Neural progenitor cell (in vitro differentiated cells): ENCODE measurements around the gene MED26. TPM values are rescaled to one million over a fixed set of nuclear protein-coding genes. Genes with fewer than 3 reads are reported as not detected.
A peak's percentile ranks its signal among the peaks of the same experiment; 100 is the strongest.

Source experiments
- DNase-seq: peaks from one replicate; pipeline ENCODE4 v3.0.0-alpha.2; 2016; ENCODE audit warnings: low spot score
- H2AFZ ChIP-seq: fragments of 200-600 bp; sonication (generic); replicated peaks from 2 replicates; pipeline ENCODE4 v1.6.1; 2016; ENCODE audit warnings: antibody characterized with exemption
- H3F3A ChIP-seq: fragments of 200-600 bp; sonication (generic); 2 replicates; pipeline ENCODE4 v1.6.1; 2016; ENCODE audit warnings: antibody characterized with exemption, low read depth
- H3K27ac ChIP-seq: fragments of 200-600 bp; sonication (generic); 2 replicates; pipeline ENCODE4 v1.5.1; 2016; ENCODE audit warnings: mild to moderate bottlenecking
- H3K27me3 ChIP-seq: fragments of 200-600 bp; sonication (generic); 2 replicates; pipeline ENCODE4 v1.6.1; 2016; ENCODE audit warnings: mild to moderate bottlenecking, moderate library complexity
- H3K36me3 ChIP-seq: fragments of 200-600 bp; sonication (generic); 2 replicates; pipeline ENCODE4 v1.5.1; 2016
- H3K4me1 ChIP-seq: fragments of 200-600 bp; sonication (generic); 2 replicates; pipeline ENCODE4 v1.6.1; 2016; ENCODE audit warnings: mixed run types
- H3K4me2 ChIP-seq: fragments of 200-600 bp; sonication (generic); 2 replicates; pipeline ENCODE4 v1.6.1; 2016
- H3K4me3 ChIP-seq: fragments of 200-600 bp; sonication (generic); 2 replicates; pipeline ENCODE4 v1.5.1; 2016
- H3K79me2 ChIP-seq: fragments of 200-600 bp; sonication (generic); 2 replicates; pipeline ENCODE4 v1.6.1; 2016; ENCODE audit warnings: low read depth
- H3K9ac ChIP-seq: fragments of 200-600 bp; sonication (generic); 2 replicates; pipeline ENCODE4 v1.6.1; 2016
- H3K9me3 ChIP-seq: fragments of 200-600 bp; sonication (generic); 2 replicates; pipeline ENCODE4 v1.5.1; 2016; ENCODE audit warnings: low read depth
- H4K20me1 ChIP-seq: fragments of 200-600 bp; sonication (generic); 2 replicates; pipeline ENCODE4 v1.6.1; 2016; ENCODE audit warnings: low read depth
- H3K27ac Mint-ChIP-seq: 3 replicates; pipeline ENCODE4 v1.8.0; 2021; ENCODE audit warnings: mixed read lengths
- H3K27me3 Mint-ChIP-seq: 2 replicates; pipeline ENCODE4 v1.8.0; 2022; ENCODE audit warnings: low read depth, mild to moderate bottlenecking, inconsistent platforms, moderate library complexity, mixed read lengths; ENCODE audit not compliant: insufficient read depth
- H3K36me3 Mint-ChIP-seq: 3 replicates; pipeline ENCODE4 v1.8.0; 2021; ENCODE audit warnings: mixed read lengths
- H3K4me1 Mint-ChIP-seq: 3 replicates; pipeline ENCODE4 v1.8.0; 2021; ENCODE audit warnings: mixed read lengths
- H3K4me3 Mint-ChIP-seq: 3 replicates; pipeline ENCODE4 v1.8.0; 2021; ENCODE audit warnings: mild to moderate bottlenecking, moderate library complexity, mixed read lengths
- H3K9me3 Mint-ChIP-seq: 3 replicates; pipeline ENCODE4 v1.8.0; 2020; ENCODE audit warnings: mixed read lengths
- EZH2 ChIP-seq: fragments of 200-600 bp; sonication (generic); IDR thresholded peaks from 2 replicates; pipeline ENCODE4 v1.6.1; 2017; ENCODE audit warnings: antibody characterized with exemption, mild to moderate bottlenecking, moderate library complexity
- EZH2phosphoT487 ChIP-seq: fragments of 200-600 bp; sonication (generic); IDR thresholded peaks from 2 replicates; pipeline ENCODE4 v1.6.1; 2017; ENCODE audit warnings: antibody characterized with exemption
- total RNA-seq: library from RNA; depleted of rRNA; stranded (reverse); fragments of >200 nt; gene quantifications from 2 replicates; pipeline ENCODE4 v1.2.3, GENCODE V29; 2015; ENCODE audit warnings: low replicate concordance
- TF ChIP-seq, protein P1 (sequence below): fragments of 200-600 bp; sonication (generic); IDR thresholded peaks from 2 replicates; pipeline ENCODE4 v1.5.1; 2017; ENCODE audit warnings: antibody characterized with exemption, mild to moderate bottlenecking

The MED26 gene
- total RNA-seq, 1 donor from 2014 or later: 7.4 TPM

DNA sequence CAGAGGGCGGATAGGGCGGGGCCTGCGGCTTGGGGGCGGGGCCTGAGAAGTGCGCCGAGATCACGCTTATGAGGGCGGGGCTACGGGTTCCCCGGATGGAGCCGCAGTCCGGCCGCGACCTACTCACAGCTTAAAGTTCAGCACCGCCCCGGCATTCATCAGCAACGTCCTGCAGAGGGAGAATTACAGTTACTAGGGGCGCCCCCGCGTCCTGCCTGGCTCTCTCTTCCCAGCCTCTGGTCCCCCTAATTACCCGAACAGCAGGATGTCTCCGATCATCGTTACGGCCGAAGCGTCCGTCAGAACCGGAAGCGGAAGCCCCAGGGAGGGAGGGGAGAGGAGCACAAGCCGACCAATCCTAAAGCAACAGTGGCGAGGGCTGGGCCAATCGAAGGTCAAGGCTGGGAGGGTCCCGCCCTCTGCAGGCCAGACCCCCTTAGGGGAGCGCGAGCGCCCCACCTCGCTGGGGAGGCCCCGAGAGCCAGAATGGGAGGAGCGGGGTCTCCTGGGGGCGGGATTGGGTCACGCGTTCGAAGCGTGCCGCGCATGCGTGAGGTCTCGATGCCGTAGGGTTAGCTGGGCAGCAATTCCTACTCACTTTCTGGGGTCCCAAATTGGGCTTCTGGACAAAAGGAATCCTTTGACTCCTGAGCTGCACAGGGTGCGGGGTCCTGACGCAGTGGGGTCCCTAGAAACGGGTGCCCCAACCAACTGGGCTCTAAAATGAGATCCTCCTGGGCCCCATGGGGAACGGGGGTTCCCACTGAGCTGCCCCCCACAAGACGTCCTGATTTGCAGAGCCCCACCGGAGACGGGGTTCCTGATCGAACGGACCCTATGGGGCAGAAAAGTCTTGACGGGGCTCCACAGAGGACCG lies 32.1 kb upstream of the MED26 start, which contains the start of gene SMIM7:
SMIM7 (minus strand) TSS at position 313 of the 877 bp plus-strand sequence; CDS start at position 279, 34 bp downstream.
- H3K4me1 Mint-ChIP-seq: peaks cover 21% of the 10 kb centered on the region
- peak within 1 kb of the TSS; percentile 75 for H3K9ac ChIP-seq
- H2AFZ ChIP-seq: peak within 1 kb of the TSS; percentile 95
- H4K20me1 ChIP-seq: peaks cover 41% of the 10 kb centered on the region
- H3K27me3 ChIP-seq: peaks cover 31% of the 10 kb centered on the region
- H3K4me3 Mint-ChIP-seq: peak within 1 kb of the TSS; percentile 98
- H3K4me1 ChIP-seq: peaks cover 5% of the 10 kb centered on the region
- H3F3A ChIP-seq: peaks cover 9% of the 10 kb centered on the region
- peaks cover 3% of the 10 kb centered on the region for H3K36me3 ChIP-seq
- peak within 1 kb of the TSS; percentile 79 for H3K27ac ChIP-seq
- peaks cover 10% of the 10 kb centered on the region for H3K27me3 Mint-ChIP-seq
- no peaks in the 10 kb centered on the region for H3K9me3 Mint-ChIP-seq
- peak within 1 kb of the TSS; percentile 81 for H3K4me3 ChIP-seq
- H3K4me2 ChIP-seq: peak within 1 kb of the TSS; percentile 80
- no peak for TF ChIP-seq EZH2phosphoT487
- TF ChIP-seq, protein P1, sequence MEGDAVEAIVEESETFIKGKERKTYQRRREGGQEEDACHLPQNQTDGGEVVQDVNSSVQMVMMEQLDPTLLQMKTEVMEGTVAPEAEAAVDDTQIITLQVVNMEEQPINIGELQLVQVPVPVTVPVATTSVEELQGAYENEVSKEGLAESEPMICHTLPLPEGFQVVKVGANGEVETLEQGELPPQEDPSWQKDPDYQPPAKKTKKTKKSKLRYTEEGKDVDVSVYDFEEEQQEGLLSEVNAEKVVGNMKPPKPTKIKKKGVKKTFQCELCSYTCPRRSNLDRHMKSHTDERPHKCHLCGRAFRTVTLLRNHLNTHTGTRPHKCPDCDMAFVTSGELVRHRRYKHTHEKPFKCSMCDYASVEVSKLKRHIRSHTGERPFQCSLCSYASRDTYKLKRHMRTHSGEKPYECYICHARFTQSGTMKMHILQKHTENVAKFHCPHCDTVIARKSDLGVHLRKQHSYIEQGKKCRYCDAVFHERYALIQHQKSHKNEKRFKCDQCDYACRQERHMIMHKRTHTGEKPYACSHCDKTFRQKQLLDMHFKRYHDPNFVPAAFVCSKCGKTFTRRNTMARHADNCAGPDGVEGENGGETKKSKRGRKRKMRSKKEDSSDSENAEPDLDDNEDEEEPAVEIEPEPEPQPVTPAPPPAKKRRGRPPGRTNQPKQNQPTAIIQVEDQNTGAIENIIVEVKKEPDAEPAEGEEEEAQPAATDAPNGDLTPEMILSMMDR: peak; percentile 25
- peaks cover 12% of the 10 kb centered on the region for H3K36me3 Mint-ChIP-seq
- peak; percentile 99 for DNase-seq
- peak within 1 kb of the TSS; percentile 93 for H3K27ac Mint-ChIP-seq
- peaks cover 39% of the 10 kb centered on the region for H3K79me2 ChIP-seq
- no peaks in the 10 kb centered on the region for H3K9me3 ChIP-seq

DNA sequence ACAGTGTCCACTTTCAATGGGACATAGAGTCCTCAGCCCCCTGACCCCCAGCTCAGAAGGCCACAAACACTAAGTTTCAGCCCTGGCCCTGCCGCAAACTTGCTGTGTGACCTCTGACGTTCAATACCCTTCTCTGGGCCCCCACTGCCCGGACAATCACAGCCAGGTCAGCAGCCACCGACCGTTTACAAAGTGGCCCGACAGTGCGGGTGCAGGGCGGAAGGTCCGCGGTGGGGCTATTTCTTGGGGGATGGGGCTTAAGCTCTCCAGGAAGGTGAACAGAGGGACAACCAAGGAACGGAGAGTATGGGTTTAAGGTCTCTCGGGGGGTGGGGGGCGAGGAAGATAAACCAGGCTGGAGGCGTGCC lies 31.4 kb upstream of the MED26 start:
- H3K36me3 Mint-ChIP-seq: peaks cover 16% of the 10 kb centered on the region
- Histone ChIP-seq H3K27ac (no peak overlapping the region), H3K4me2 (peak overlapping the region; percentile 80), H3K4me1 (peaks cover 5% of the 10 kb centered on the region), H3K9me3 (no peaks in the 10 kb centered on the region), H3K79me2 (peaks cover 39% of the 10 kb centered on the region), H3K9ac (peak overlapping the region; percentile 53), H3K27me3 (peaks cover 31% of the 10 kb centered on the region), H3K4me3 (peak overlapping the region; percentile 81), H3K36me3 (peaks cover 3% of the 10 kb centered on the region), H2AFZ (no peak overlapping the region), H3F3A (peaks cover 9% of the 10 kb centered on the region), H4K20me1 (peaks cover 41% of the 10 kb centered on the region)
- peak overlapping the region; percentile 93 for H3K27ac Mint-ChIP-seq
- peaks cover 10% of the 10 kb centered on the region for H3K27me3 Mint-ChIP-seq
- H3K4me3 Mint-ChIP-seq: peak overlapping the region; percentile 98
- H3K9me3 Mint-ChIP-seq: no peaks in the 10 kb centered on the region
- no peak for TF ChIP-seq EZH2phosphoT487
- TF ChIP-seq, protein P1: no peak
- TF ChIP-seq EZH2: no peak
- DNase-seq: no peak
- peaks cover 21% of the 10 kb centered on the region for H3K4me1 Mint-ChIP-seq

DNA sequence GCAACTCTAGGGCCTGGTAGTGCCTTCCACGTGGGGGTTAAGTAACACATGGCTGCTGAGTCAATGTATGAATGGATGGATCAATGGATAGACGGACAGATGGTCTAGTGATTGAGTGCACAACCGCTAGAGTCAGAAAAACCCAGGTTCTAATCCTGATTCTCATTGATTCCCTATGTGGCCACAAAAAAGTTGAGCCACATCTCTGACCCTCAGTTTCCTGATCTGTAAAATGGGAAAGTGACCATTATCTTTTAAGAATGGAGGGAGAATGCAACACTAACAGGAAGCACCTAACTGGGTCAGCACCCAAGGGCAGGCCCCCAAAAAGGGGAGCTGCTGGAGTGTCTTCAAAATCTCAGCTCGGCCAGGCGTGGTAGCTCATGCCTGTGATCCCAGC lies 29.4 kb upstream of the MED26 start:
- Histone ChIP-seq H2AFZ (no peak overlapping the region), H4K20me1 (peaks cover 41% of the 10 kb centered on the region), H3K9ac (no peak overlapping the region), H3K36me3 (peaks cover 7% of the 10 kb centered on the region), H3K4me2 (no peak overlapping the region), H3K27me3 (peaks cover 21% of the 10 kb centered on the region), H3K9me3 (no peaks in the 10 kb centered on the region), H3F3A (peaks cover 6% of the 10 kb centered on the region), H3K4me1 (peaks cover 5% of the 10 kb centered on the region), H3K4me3 (no peak overlapping the region), H3K79me2 (peaks cover 39% of the 10 kb centered on the region), H3K27ac (no peak overlapping the region)
- TF ChIP-seq, protein P1: no peak
- TF ChIP-seq EZH2 (no peak), EZH2phosphoT487 (no peak)
- no peaks in the 10 kb centered on the region for H3K9me3 Mint-ChIP-seq
- H3K36me3 Mint-ChIP-seq: peaks cover 27% of the 10 kb centered on the region
- peaks cover 7% of the 10 kb centered on the region for H3K27me3 Mint-ChIP-seq
- H3K4me1 Mint-ChIP-seq: peaks cover 16% of the 10 kb centered on the region
- H3K27ac Mint-ChIP-seq: no peak overlapping the region
- DNase-seq: no peak
- peak overlapping the region; percentile 48 for H3K4me3 Mint-ChIP-seq
